GM23338 (cell line): ENCODE measurements around the gene XYLT1. TPM values are rescaled to one million over a fixed set of nuclear protein-coding genes. Genes with fewer than 3 reads are reported as not detected.

Experiments
- ATAC-seq: fragments of 200-7000 bp; cut with Tn5 transposase; 3 replicates; pipeline ENCODE4 v1.9.1; 2020
- DNase-seq: peaks from one replicate; pipeline ENCODE4 v3.0.0-alpha.2; 2015; ENCODE audit warnings: low spot score
- H2AFZ ChIP-seq: fragments of 200-600 bp; sonication (generic); 2 replicates; pipeline ENCODE4 v1.8.0; 2016; ENCODE audit warnings: antibody characterized with exemption, mild to moderate bottlenecking, moderate library complexity
- H3F3A ChIP-seq: fragments of 200-600 bp; sonication (generic); replicated peaks from 2 replicates; pipeline ENCODE4 v1.8.0; 2017; ENCODE audit warnings: antibody characterized with exemption, mixed run types, low read depth
- H3K27ac ChIP-seq: fragments of 200-600 bp; sonication (generic); 2 replicates; pipeline ENCODE4 v1.6.1; 2016; ENCODE audit warnings: low read depth
- H3K27me3 ChIP-seq: fragments of 200-600 bp; sonication (generic); 2 replicates; pipeline ENCODE4 v1.8.0; 2016; ENCODE audit warnings: mild to moderate bottlenecking, mixed run types, moderate library complexity; ENCODE audit not compliant: insufficient read depth
- H3K36me3 ChIP-seq: fragments of 200-600 bp; sonication (generic); 2 replicates; pipeline ENCODE4 v1.8.0; 2016; ENCODE audit warnings: mild to moderate bottlenecking; ENCODE audit not compliant: insufficient read depth
- H3K4me1 ChIP-seq: fragments of 200-600 bp; sonication (generic); 2 replicates; pipeline ENCODE4 v1.8.0; 2016; ENCODE audit warnings: mild to moderate bottlenecking, moderate library complexity; ENCODE audit not compliant: insufficient read depth
- H3K4me2 ChIP-seq: fragments of 200-600 bp; sonication (generic); 2 replicates; pipeline ENCODE4 v1.7.1; 2017; ENCODE audit warnings: mixed run types
- H3K4me3 ChIP-seq: fragments of 200-600 bp; sonication (generic); 2 replicates; pipeline ENCODE4 v1.6.1; 2016; ENCODE audit warnings: mixed run types
- H3K79me2 ChIP-seq: fragments of 200-600 bp; sonication (generic); replicated peaks from 2 replicates; pipeline ENCODE4 v1.8.0; 2017; ENCODE audit warnings: mild to moderate bottlenecking; ENCODE audit not compliant: insufficient read depth
- H3K9me2 ChIP-seq: fragments of 200-600 bp; sonication (generic); 2 replicates; pipeline ENCODE4 v1.8.0; 2017; ENCODE audit not compliant: insufficient read depth
- H4K20me1 ChIP-seq: fragments of 200-600 bp; sonication (generic); replicated peaks from 2 replicates; pipeline ENCODE4 v1.8.0; 2017; ENCODE audit warnings: mild to moderate bottlenecking; ENCODE audit not compliant: insufficient read depth
- H3K27ac Mint-ChIP-seq: 2 replicates; pipeline ENCODE4 v1.8.0; 2020; ENCODE audit warnings: inconsistent platforms, mild to moderate bottlenecking, moderate library complexity, mixed read lengths
- H3K27me3 Mint-ChIP-seq: 3 replicates; pipeline ENCODE4 v1.8.0; 2022; ENCODE audit warnings: low read depth, mild to moderate bottlenecking, moderate library complexity, mixed read lengths, inconsistent platforms; ENCODE audit not compliant: insufficient read depth, poor library complexity
- H3K36me3 Mint-ChIP-seq: 3 replicates; pipeline ENCODE4 v1.8.0; 2021; ENCODE audit warnings: low read depth, mild to moderate bottlenecking, inconsistent platforms, moderate library complexity, mixed read lengths
- H3K4me1 Mint-ChIP-seq: 3 replicates; pipeline ENCODE4 v1.8.0; 2020; ENCODE audit warnings: mild to moderate bottlenecking, inconsistent platforms, mixed read lengths
- H3K4me3 Mint-ChIP-seq: 3 replicates; pipeline ENCODE4 v1.8.0; 2021; ENCODE audit warnings: moderate library complexity, mild to moderate bottlenecking, inconsistent platforms, mixed read lengths
- H3K9me3 Mint-ChIP-seq: 3 replicates; pipeline ENCODE4 v1.8.0; 2020; ENCODE audit warnings: moderate library complexity, mild to moderate bottlenecking, inconsistent platforms, mixed read lengths
- CREB1 ChIP-seq: fragments of 250-450 bp; sonication (Bioruptor Pico); IDR thresholded peaks from 2 replicates; pipeline ENCODE4 v1.5.0; 2020; ENCODE audit warnings: low read depth, mild to moderate bottlenecking, moderate library complexity
- JUNB ChIP-seq: IDR thresholded peaks from one replicate; pipeline ENCODE4 v1.6.1; 2016; ENCODE audit warnings: antibody characterized with exemption; ENCODE audit not compliant: unreplicated experiment
- NANOG ChIP-seq: IDR thresholded peaks from 2 replicates; pipeline ENCODE4 v1.6.1; 2016; ENCODE audit warnings: antibody characterized with exemption, borderline replicate concordance
- ZNF462 ChIP-seq: fragments of 250-450 bp; sonication (Bioruptor Pico); IDR thresholded peaks from 2 replicates; pipeline ENCODE4 v1.5.0; 2020; ENCODE audit warnings: mild to moderate bottlenecking, moderate library complexity
- polyA plus RNA-seq: library from polyadenylated mRNA; unstranded; fragments of >200 nt; fragmentation: Nextera tagmentation; extraction: Ambion mirVana; gene quantifications from 2 replicates; pipeline ENCODE4 v1.2.1, GENCODE V29; 2016
- total RNA-seq: library from RNA; depleted of rRNA; stranded (reverse); fragments of >200 nt; shearing (Covaris generic); gene quantifications from 2 replicates; pipeline ENCODE4 v1.2.3, GENCODE V29; 2014
- TF ChIP-seq, protein P1 (sequence below): IDR thresholded peaks from one replicate; pipeline ENCODE4 v1.6.1; 2018; ENCODE audit warnings: antibody characterized with exemption; ENCODE audit not compliant: unreplicated experiment

XYLT1 gene
- total and polyA plus RNA-seq, 2 experiments from 2014 or later: 3.5 to 24.7 TPM

DNA sequence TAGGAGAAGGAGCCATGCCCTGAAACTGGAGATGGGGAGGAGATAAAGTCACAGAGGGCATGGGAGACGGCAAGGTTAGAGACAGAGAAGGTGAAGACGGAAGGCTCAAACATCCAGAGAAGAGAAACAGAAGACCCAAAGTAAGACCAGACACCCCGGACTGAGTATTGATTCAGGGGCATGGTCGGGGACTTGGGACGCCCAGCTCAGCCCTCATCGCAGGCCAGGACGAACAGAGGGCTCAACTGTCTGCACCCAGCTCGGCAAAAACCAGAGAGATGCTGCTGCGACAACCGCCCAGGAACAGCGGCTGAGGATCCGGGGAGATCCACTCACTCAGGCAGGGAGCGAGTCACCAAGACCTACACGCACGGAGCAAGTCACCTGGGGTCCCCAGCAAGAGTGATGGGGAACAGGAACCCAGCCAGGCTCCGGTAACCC lies 999 bp downstream of the XYLT1 start:
- Mint-ChIP-seq H3K36me3 (peaks cover 4% of the 10 kb centered on the region; the same call in 1 of the 3 replicates), H3K9me3 (no peaks in the 10 kb centered on the region; the same call in 2 of the 3 replicates), H3K4me3 (peak overlapping the region; percentile 77), H3K4me1 (peaks cover 57% of the 10 kb centered on the region), H3K27me3 (peaks cover 32% of the 10 kb centered on the region), H3K27ac (no peak overlapping the region)
- H3K4me3 ChIP-seq: peak overlapping the region; percentile 83
- H2AFZ ChIP-seq: no peak overlapping the region
- H3K4me2 ChIP-seq: peak overlapping the region; percentile 91
- H3K27ac ChIP-seq: no peak overlapping the region
- peaks cover 52% of the 10 kb centered on the region for H3K4me1 ChIP-seq
- TF ChIP-seq, protein P1, sequence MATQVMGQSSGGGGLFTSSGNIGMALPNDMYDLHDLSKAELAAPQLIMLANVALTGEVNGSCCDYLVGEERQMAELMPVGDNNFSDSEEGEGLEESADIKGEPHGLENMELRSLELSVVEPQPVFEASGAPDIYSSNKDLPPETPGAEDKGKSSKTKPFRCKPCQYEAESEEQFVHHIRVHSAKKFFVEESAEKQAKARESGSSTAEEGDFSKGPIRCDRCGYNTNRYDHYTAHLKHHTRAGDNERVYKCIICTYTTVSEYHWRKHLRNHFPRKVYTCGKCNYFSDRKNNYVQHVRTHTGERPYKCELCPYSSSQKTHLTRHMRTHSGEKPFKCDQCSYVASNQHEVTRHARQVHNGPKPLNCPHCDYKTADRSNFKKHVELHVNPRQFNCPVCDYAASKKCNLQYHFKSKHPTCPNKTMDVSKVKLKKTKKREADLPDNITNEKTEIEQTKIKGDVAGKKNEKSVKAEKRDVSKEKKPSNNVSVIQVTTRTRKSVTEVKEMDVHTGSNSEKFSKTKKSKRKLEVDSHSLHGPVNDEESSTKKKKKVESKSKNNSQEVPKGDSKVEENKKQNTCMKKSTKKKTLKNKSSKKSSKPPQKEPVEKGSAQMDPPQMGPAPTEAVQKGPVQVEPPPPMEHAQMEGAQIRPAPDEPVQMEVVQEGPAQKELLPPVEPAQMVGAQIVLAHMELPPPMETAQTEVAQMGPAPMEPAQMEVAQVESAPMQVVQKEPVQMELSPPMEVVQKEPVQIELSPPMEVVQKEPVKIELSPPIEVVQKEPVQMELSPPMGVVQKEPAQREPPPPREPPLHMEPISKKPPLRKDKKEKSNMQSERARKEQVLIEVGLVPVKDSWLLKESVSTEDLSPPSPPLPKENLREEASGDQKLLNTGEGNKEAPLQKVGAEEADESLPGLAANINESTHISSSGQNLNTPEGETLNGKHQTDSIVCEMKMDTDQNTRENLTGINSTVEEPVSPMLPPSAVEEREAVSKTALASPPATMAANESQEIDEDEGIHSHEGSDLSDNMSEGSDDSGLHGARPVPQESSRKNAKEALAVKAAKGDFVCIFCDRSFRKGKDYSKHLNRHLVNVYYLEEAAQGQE: no peak
- TF ChIP-seq JUNB (no peak), NANOG (no peak), CREB1 (CRISPR knock-in tag) (no peak), ZNF462 (CRISPR knock-in tag) (no peak)
- H3K36me3 ChIP-seq: no peaks in the 10 kb centered on the region
- DNase-seq (no peak), ATAC-seq (peak; percentile 4)
- peaks cover 8% of the 10 kb centered on the region; the same call in 1 of the 2 replicates for H3F3A ChIP-seq
- peaks cover 12% of the 10 kb centered on the region; the same call in 1 of the 2 replicates for H4K20me1 ChIP-seq
- no peaks in the 10 kb centered on the region for H3K9me2 ChIP-seq
- peaks cover 48% of the 10 kb centered on the region for H3K79me2 ChIP-seq
- peaks cover 28% of the 10 kb centered on the region for H3K27me3 ChIP-seq
